GM12874 (cell line): ENCODE measurements around the gene DHRS2.

Source experiments
- TF ChIP-seq, protein P1 (sequence below): IDR thresholded peaks from 2 replicates; pipeline ENCODE4 v1.5.1; 2011; ENCODE audit warnings: low read depth, mild to moderate bottlenecking, control low read depth, low read length, moderate library complexity; ENCODE audit not compliant: insufficient read depth

Gene DHRS2

DNA sequence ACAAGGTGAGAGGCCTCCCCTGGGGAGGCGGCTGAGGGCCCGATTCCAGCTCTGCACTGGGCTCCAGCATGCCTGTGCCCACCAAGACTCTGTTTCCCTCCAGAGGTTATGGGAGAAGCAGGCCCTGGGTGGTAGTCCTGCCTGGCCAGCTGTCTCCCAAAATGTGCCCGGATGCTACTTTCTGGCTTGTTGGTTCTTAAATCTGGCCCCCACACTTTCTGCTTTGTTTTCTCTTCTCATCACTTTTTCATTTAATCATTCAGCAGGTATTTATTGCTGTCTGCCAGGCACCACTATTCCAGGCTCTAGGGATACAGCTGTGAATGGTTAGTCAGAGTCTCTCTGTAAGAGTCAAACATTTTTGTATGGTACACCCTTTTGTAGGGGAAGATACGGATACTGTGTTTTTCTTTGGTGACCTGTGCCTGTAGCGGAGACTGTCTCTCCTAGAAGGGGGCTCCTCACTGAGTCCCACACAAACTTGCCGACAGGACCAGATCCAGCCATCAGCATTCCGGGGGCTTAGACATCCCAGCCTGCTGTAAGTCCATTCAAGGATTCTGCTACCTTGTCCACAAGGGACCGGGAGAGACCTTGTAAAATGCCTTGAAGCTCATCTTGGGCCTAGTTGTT is 3.8 kb downstream of the DHRS2 start:
- TF ChIP-seq, protein P1, sequence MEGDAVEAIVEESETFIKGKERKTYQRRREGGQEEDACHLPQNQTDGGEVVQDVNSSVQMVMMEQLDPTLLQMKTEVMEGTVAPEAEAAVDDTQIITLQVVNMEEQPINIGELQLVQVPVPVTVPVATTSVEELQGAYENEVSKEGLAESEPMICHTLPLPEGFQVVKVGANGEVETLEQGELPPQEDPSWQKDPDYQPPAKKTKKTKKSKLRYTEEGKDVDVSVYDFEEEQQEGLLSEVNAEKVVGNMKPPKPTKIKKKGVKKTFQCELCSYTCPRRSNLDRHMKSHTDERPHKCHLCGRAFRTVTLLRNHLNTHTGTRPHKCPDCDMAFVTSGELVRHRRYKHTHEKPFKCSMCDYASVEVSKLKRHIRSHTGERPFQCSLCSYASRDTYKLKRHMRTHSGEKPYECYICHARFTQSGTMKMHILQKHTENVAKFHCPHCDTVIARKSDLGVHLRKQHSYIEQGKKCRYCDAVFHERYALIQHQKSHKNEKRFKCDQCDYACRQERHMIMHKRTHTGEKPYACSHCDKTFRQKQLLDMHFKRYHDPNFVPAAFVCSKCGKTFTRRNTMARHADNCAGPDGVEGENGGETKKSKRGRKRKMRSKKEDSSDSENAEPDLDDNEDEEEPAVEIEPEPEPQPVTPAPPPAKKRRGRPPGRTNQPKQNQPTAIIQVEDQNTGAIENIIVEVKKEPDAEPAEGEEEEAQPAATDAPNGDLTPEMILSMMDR, result no peak

DNA sequence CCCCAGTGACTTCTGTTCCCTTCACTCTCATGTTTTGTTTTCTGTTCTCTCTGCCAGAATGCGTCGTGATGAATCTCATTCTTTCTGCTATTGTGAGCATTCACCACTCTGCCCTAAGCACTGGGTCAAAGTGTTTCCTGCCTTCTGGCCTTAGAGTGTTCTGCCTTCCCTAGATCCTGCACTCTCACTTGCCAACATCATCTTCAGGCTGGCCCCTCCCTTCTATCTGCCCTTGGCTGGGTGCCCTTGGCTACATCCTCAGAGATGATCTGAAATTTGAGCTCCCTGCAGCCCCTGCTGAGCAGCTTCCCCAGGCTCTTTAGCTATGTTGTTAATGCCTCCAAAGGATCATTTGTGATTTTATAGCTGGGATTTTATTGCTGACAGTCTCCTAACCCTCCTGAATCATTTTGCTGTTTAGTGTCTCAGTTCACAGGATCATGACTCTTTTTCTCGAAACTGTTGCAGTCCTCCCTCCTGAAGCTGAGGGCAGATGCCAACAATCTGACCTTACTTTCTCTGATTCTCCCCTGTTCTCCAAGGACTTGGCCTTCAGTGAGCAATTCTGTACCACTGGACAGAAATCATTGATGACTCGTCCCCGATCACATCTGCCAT is 4.5 kb downstream of the DHRS2 start:
- TF ChIP-seq, protein P1, result no peak

DNA sequence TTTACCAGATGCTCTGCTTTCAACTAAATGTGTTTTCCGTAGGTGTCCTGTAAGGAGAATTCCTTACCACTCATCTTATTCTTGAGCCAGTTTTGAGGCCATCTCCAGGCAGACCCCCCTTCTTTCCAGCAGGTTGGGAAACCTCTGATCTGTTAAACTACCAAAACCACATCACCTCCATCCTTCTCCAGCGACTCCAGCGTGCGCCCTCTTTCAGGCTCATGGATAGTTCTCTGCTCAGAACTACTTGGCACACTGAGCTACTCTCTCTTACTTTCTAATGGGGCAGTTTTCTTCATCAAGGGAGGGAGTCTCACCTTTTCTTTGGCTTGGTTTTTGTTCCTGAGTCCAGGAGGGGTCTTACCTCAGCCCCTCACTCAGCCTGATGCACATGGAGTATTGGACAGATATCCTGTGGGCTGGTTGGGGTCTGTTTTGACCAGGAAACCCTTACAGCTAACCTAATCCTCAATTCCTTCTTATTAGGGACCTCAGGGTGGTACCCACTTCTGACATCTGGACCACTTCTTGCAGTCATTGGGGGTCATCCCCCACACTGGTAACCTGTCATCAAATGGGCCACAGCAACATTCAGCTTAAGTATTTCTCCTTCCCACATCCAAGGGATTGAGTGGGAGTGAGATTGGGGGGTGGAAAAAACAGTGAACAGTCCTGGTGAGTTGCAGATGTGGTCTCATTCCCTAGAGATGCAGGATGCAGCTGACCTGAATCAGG is 5.2 kb downstream of the DHRS2 start:
- TF ChIP-seq, protein P1, result no peak

GRCh38 chr14:23641915-23642588 is 5.9 kb downstream of the DHRS2 start:
- TF ChIP-seq, protein P1, result no peak

- TF ChIP-seq, protein P1, result no peak
Measured at GRCh38 chr14:23643533-23644194, 7.5 kb downstream of the DHRS2 start.

- TF ChIP-seq, protein P1, result no peak
Measured at GRCh38 chr14:23644195-23644918, 8.2 kb downstream of the DHRS2 start.
